K562 (cell line): ENCODE data around the gene VPS35L. TPM values are rescaled to one million over a fixed set of nuclear protein-coding genes. Genes with fewer than 3 reads are reported as not detected.

Experiments
- HDAC1 ChIP-seq, 2 experiments: fragments of 450-650 bp; IDR thresholded peaks; 2 replicates each; pipeline ENCODE4 v1.6.1; 2016 to 2017; ENCODE audit warnings: inconsistent platforms in 1 of 2, mild to moderate bottlenecking in 1 of 2, moderate library complexity in 1 of 2
- HMGN3 ChIP-seq: IDR thresholded peaks from 2 replicates; pipeline ENCODE4 v1.6.1; 2011; ENCODE audit warnings: borderline replicate concordance, low read depth, mild to moderate bottlenecking, mixed read lengths, low read length; ENCODE audit not compliant: insufficient read length; ENCODE audit errors: extremely low read depth
- L3MBTL2 ChIP-seq: fragments of 450-650 bp; IDR thresholded peaks from 2 replicates; pipeline ENCODE4 v1.6.1; 2016; ENCODE audit warnings: mild to moderate bottlenecking, moderate library complexity
- NR3C1 ChIP-seq: sonication (generic); formaldehyde crosslinking; IDR thresholded peaks from 2 replicates; pipeline ENCODE4 v1.8.1; 2022; ENCODE audit warnings: missing genetic modification reagents
- PHF21A ChIP-seq: fragments of 450-650 bp; IDR thresholded peaks from 2 replicates; pipeline ENCODE4 v1.6.1; 2017; ENCODE audit warnings: low read depth, borderline replicate concordance
- REST ChIP-seq, 2 experiments: fragments of 450-650 bp; formaldehyde crosslinking in 1 of 2; IDR thresholded peaks; 2 replicates each; pipeline versions ENCODE4 v1.4.0 to v1.6.1; 2014 to 2020; ENCODE audit warnings: mild to moderate bottlenecking in 2 of 2, borderline replicate concordance in 1 of 2, low read depth in 1 of 2
- RHOXF2B ChIP-seq: fragments of 250-450 bp; sonication (Bioruptor Pico); conservative IDR thresholded peaks from 2 replicates; pipeline ENCODE4 v1.5.1; 2021
- RNF219 ChIP-seq: fragments of 250-450 bp; sonication (Bioruptor Pico); IDR thresholded peaks from 2 replicates; pipeline ENCODE4 v1.5.0; 2022; ENCODE audit warnings: mild to moderate bottlenecking
- SFPQ ChIP-seq: fragments of 200-400 bp; formaldehyde crosslinking; IDR thresholded peaks from 2 replicates; pipeline ENCODE4 v1.6.1; 2017; ENCODE audit warnings: mild to moderate bottlenecking, low read depth, low read length, moderate library complexity
- ZBTB33 ChIP-seq: sonication (generic); formaldehyde crosslinking; IDR thresholded peaks from 2 replicates; pipeline ENCODE4 v1.8.1; 2023; ENCODE audit warnings: mild to moderate bottlenecking, missing genetic modification reagents
- ZBTB7A ChIP-seq: IDR thresholded peaks from 2 replicates; pipeline ENCODE4 v1.6.1; 2011; ENCODE audit warnings: low read depth, mild to moderate bottlenecking, low read length, moderate library complexity, borderline replicate concordance; ENCODE audit not compliant: control insufficient read depth
- polyA plus RNA-seq, 8 experiments: library from polyadenylated mRNA; depleted of rRNA in 4 of 8; stranded (reverse) in 5 of 8; unstranded in 3 of 8; fragments of >200 nt; fragmentation: Nextera tagmentation in 2 of 8; fragmentation: Illumina TruSeq in 1 of 8; extraction: Ambion mirVana in 2 of 8; extraction: Trizol in 1 of 8; gene quantifications; 2 replicates each; pipeline versions ENCODE4 v1.2.1 to v1.2.3, GENCODE V29; 2011 to 2014; ENCODE audit warnings: inconsistent platforms in 1 of 8, missing spikeins in 1 of 8
- total RNA-seq, 7 experiments: library from RNA; depleted of rRNA in 6 of 7; stranded (reverse); fragments of >200 nt in 6 of 7; fragmentation: Illumina TruSeq in 2 of 7; extraction: Trizol in 2 of 7; gene quantifications; 2 replicates each; pipeline versions ENCODE4 v1.2.1 to v1.2.3, GENCODE V29; 2011 to 2021; ENCODE audit warnings: low replicate concordance in 1 of 7

VPS35L gene
- total and polyA plus RNA-seq, 9 of the 15 experiments (the other 6 are each of a cell fraction or from before 2014, with no cell fraction given): 10.2 to 30.4 (median 20.1) TPM

GRCh38 chr16:19555186-19555937, at the start of gene VPS35L (continued):
- no peak for TF ChIP-seq SFPQ
- TF ChIP-seq L3MBTL2: peak; percentile 61
- TF ChIP-seq ZBTB7A: peak; percentile 37; the same call in 1 of the 2 replicates
- TF ChIP-seq HDAC1 (IDR thresholded peaks at IDR 0.05): no peak
- TF ChIP-seq ZBTB33: peak; percentile 65
- peak; percentile 59 for TF ChIP-seq HMGN3
- no peak for TF ChIP-seq PHF21A
- no peak for TF ChIP-seq NR3C1
- no peak for TF ChIP-seq RNF219 (CRISPR knock-in tag)
- no peak for TF ChIP-seq RHOXF2B (CRISPR knock-in tag)
- TF ChIP-seq REST (IDR thresholded peaks at IDR 0.05; ENCODE audit: borderline replicate concordance): peak; percentile 31; the same call in 1 of the 2 replicates
- TF ChIP-seq REST (CRISPR knock-in tag; IDR thresholded peaks at IDR 0.05; ENCODE audit: low read depth): no peak
